ENCODE results near the gene GNPAT.
"Not testable (repeated sequence)": the region's sequence is repeated elsewhere in the genome, so short reads cannot be mapped to it uniquely, and the experiment has no call there.

Gene GNPAT

DNA sequence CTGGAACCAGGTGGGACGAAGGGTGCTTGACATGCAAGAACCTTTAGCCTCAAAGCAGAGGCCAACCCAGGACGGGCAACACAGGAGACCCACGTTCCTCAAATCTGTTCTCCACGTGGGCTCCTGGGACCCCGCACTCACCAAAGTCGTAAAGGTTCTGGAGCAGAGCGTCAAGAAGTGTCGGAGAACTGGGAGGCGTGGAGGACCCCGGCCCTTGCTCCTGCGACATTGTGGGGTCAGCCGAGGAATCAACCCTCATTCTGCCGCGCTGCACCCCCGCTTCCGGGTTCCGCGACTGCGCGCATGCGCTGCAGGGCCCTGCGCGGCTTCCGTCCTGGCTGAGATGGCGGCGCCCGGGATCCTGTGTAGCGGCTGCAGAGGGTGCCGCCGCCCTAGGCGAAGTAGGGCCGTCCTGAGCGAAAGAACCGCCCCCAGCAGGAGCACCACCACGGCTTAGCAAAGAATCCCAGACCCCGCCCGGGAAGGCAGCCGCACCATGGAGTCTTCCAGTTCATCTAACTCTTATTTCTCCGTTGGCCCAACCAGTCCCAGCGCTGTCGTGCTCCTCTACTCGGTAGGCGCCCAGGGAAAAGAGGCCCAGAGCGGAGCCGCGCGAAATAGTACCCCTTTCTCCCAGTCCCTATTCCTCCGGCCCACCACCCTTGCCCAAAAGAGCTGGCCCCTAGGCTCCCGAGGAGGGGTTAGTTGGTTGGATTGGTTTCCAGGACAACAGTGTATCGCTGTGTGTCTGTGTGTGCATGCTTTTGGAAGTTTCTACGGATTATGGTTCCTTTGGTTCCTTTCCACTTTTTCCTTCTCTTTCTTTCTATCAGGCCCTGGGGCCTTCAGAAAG is at the start of gene GNPAT:
Gene GNPAT, plus strand, starts transcription at position 330 of the 853 bp plus-strand sequence. Its CDS starts 167 bp downstream, at position 497.
- peak; percentile 87 for DNase-seq (ENCODE audit: low read depth)

DNA sequence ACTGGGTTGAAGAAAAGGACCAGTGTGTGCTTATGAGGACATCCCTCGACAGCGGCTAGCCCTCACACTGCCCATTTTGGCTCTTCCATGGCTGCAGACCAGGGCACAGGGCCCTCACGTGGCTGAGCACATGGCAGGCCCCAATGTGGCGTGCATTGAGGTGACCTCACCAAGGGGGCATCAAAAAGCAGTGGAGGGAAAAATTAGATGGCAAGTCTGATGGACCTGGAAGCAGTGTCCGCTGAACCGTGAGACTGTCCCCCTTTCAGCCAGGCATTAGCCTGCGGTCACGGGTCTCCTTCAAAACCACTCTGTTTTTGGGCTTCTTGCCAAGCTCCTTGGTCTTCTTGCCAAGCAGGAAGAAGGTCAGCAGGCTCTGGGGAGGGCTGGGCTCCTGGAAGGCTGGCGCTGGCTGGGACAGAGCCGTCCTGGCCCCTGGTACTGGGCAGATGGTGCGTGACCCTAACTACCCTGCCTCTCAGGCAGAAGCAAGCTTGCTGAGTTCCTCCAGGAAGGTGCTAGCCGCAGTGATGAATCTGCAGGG is 48.3 kb upstream of the GNPAT start:
- no peak for DNase-seq (ENCODE audit: low read depth)

DNA sequence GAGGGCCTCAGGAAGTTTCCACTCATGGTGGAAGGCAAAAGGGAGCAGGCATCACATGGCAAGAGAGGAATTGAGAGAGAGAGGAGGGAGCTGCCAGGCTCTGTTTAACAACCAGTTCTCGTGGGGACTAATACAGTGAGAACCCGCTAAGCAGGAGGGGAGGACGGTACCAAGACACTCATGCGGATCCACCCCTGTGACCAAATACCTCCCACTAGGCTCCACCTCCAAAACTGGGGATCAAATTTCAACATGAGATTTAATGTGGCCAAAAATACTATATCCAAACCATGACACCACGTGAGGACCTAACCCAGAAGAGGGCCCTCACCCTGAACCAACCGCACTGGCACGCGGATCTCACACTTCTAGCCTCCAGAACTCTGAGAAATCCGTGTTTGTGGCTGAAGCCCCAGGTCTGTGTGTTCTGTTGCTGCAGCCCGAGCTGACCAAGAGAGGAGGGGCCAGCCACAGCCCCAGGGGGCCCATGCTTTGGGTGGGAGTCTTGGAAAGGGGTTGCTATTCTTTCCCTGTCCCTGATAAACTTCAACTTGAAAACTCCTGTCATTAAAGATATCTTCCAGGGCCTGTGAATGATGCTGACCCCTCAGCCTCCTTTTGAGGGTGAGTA is 47.2 kb upstream of the GNPAT start:
- no peak for DNase-seq (ENCODE audit: low read depth)

DNA sequence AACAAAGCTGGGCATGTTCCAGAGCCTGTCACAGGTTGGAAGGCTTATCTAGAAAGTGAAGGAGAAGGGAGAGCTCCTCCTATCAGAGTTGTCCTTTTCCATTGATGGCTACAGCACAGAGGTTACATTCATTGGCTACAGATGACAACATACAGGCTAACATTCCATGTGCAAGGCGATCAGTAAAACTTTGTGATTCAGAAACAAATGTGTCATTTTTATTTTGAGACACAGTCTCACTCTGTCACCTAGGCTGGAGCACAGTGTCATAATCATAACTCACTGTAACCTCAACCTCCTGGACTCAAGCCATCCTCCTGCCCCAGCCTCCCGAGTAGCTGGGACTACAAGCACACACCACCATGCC is 46.6 kb upstream of the GNPAT start:
- no peak for DNase-seq (ENCODE audit: low read depth)

DNA sequence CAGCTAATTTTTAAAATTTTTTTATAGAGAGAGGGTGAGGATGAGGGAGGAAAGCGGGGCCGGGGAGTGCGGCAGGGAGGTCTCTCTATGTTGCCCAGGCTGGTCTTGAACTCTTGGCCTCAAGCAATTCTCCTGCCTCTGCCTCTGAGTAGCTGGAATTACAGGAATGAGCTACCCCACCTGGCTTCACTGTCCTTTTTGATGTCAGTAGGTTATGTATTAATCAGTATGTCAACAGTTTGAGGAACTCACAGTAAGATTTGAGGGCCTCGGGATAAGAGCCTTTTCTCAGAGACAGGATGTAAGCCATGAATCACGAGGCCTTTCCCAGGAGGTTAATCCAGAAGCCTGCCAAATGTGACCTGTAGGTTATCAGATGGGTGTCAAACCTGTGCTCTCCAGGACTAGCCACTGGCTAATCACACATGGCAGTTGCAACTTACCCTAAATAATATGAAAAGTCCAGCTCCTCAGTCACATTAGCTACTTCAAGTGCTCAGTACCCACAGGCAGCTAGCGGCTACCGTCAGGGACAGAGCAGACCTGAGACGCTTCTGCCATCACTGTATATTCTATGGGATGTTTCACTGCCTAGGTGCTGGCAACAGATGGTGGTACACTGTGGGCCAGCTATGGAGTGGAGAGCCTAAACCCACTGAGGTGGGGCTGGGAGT is 46.0 kb upstream of the GNPAT start:
- DNase-seq (ENCODE audit: low read depth) = no peak

DNA sequence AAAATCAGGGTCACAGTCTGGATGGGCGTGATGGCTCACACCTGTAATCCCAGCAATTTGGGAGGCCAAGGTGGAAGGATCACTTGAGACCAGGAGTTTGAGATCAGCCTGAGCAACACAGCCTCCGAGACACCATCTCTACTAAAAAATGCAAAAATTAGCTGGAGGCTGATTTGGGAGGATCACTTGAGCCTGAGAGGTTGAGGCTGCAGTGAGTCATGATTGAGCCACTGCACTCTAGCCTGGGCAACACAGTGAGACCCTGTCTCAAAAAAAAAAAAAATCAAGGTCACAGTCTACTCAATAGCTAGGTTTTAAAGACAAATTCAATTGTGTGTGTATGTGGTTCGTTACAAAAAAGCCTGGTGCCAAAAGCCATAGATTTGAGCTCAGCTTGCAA is 44.7 kb upstream of the GNPAT start:
- no peak for DNase-seq (ENCODE audit: low read depth)

DNA sequence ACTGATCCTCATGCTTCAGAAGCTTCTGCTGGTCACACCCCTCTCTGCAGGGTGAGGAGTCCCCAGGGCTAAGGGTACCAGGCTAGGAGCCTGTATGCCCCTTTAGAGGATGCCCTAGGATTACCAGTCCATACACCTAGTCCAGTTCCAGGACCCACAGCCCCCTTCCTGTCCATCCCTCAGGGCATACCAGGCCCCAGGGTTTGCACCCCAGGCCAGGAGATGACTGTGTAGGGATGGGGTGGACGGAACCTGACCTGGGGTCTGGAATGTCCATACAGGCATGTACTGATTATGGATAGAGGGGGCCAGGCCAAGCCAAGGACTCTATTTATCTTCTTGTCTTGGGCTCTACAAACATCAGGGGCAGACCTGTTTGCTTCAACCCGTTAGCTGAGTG is 44.3 kb upstream of the GNPAT start:
- DNase-seq (ENCODE audit: low read depth) = no peak

DNA sequence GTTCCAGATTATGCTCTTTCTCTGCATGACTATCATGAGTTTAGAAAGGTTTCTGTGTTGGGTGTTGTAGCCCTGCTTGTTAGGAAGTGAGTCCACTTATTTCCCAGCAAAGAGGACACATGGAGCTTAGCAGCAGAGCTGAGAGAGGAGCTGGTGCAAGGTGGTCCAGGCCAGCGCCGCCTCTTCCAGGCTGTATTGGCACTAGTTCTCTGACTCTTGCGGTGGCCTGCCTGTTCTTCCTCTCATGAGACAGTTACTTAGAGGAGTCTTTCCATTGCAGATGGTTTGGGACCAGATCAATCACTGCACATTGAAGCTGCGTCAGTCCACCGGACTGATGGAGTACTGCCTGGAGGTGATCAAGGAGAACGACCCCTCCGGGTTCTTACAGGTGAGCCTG is 41.1 kb upstream of the GNPAT start:
- no peak for DNase-seq (ENCODE audit: low read depth)

DNA sequence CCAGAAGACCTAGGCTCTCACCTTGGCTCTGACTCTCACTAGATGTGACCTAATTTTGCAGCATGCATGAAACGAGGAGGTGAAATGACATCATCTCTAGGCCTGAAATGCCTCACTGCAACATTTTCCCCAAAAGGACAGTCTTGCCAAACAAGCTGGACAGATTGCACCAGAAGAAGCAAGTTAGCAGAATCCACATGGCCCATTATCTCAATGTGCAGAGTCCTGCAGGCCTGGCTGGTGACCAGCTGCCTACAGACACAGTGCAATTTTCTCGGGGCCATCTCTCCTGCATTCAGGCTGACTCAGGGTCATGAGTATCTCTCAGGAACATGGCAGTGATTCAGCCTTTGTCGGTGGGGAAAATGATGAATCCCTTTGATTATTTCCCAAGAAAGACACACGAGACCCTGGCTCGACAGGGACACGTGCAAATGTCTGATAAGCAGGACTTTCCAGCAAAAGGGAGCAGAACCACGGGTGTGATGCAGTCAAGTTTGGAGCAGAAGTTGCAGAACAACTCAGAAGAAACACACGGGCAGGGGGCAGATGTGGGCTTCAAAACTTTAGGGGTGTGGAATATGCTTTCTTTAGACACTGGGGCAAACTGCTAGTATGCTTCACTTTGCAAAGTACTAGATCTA is 40.5 kb upstream of the GNPAT start:
- DNase-seq (ENCODE audit: low read depth) = no peak

DNA sequence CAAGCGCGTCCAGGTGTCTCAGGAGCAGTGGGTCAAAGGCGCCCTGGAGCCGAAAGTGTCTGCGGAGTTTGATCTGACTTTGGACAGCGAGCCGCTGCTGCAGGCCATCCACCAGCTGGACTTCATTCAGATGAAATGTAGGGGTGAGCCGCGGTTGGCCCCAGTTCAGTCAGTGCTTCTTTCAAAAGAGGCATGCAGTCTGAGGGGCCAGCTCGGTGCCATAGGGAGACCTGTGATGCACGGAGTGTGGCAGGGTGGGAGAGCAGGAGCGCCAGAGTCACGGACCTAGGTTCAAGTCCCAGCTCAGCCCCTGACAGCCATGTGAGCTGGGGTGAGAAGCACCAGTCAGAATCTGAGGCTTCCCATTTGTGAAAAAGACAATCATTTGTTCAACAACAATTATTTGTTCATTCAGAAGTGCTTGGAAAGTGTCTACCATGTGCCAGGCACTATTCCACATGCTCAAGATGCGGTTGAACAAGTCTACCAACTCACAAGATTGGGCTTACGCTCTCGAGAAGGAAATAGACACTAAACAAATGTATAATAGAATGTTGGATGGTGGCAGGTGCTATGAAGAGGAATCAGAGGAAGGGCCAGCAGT is 39.5 kb upstream of the GNPAT start:
- DNase-seq (ENCODE audit: low read depth) = no peak

DNA sequence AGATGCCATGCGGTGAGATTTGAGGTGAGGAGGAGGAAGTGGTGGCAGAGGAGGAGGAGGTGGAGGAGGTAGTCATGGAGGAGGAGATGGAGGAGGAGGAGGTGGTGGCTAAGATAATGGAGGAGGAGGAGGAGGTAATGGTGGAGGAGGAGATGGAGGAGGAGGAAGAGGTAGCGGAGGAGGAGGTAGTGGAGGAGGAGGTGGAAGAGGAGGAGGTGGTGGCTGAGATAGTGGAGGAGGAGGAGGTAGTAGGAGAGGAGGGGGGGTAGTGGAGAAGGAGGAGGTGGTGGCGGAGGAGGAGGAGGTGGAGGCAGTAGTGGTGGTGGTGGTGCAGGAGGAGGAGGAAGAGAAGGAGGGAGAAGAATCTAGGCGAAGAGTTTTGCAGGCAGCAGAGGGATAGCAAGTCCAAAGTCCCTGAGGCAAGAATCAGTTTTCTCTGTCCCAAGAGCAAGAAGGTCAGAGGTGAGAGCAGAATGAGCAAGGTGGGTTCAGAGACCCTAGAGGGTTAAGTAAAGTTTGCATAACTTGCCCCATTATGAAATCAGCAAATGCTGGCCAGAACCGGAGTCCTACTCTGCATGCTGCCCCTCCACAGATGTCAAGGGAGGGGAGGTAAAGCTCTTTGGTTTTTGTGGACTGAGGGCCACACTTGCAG is 38.9 kb upstream of the GNPAT start:
- no peak for DNase-seq (ENCODE audit: low read depth)

DNA sequence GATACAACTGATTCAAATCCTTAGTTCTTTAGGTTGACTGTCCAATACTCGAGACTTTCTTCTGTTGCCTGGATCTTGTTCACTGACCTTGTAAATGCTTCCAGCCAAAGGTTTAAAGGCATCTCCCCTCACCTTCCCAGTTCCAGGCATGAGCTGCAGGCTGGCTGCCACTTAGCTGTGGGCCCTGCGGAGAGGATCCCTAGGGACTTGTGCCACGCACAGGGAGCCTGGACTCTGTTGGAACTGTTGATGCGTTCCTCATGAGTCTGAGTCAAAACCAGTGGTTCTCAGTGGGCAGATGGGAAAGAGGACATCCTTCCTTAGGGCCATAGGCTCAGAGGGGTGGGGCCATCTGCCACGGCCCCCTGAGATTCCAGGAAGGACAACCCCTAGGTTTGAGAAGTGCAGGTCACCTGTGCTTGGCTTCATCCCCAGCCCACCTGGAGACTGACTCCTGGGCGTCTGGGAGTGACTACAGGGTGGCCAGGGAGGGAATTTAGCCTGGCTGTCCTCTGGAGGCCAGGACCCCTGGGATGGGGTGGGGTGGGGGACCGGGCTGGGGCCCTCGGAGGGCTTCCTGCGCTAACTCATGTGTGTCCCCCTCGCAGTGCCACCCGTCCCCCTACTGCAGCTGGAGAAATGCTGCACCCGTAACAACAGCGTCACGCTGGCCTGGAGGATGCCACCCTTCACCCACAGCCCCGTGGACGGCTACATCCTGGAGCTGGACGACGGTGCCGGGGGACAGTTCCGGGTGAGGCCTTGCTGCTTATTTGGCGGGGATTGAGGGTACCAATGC is 37.6 kb upstream of the GNPAT start:
- DNase-seq (ENCODE audit: low read depth) = no peak

DNA sequence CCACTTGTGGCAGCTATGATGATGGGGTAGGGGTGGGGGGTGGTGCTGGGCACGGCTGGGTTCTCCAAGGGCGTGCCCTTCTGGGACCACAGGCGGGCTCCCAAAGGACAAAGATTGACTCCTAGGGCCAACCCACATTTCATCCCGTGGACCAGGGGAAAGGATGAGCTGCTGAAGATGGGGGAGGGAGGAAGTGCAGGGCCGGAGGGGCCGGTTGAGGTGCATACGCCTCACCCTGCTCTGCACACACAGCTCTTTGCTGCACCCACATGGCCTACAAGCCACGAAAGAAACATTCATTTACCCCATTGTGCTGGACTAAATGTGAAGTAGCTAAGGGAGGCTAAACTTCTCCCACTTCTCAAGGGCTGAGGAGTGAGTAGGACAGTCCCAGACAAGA is 34.2 kb upstream of the GNPAT start:
- DNase-seq (ENCODE audit: low read depth) = no peak

DNA sequence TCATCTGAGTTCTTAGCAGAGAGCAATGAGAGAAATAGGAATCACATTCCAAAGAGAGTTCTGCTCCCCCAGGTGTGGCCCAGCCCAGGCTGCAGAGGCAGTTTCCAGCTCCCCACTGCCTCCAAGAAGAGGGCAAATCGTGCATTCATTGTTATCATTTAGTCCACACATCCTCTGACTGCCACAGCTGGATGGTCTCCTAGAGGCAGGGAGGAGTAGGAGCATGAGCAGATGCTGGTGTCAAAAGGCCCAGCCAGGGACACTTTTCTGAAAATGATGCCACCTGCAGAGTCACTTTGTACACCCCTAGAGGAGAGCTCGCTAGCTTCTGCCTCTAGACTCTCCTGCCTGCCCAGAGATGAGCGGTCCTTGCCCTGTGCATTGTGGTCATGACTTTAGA is 33.6 kb upstream of the GNPAT start:
- DNase-seq (ENCODE audit: low read depth) = no peak

DNA sequence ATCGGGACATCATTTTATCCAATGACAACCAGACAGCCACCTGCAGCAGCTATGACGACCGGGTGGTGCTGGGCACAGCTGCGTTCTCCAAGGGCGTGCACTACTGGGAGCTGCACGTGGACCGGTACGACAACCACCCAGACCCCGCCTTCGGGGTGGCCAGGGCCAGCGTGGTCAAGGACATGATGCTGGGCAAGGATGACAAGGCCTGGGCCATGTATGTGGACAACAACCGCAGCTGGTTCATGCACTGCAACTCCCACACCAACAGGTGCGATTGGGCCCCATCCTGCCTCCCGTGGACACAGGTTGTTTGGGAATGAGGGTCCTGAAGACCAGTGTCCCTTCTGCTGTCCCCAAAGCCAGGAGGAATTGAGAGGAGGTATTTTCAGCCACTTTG is 32.0 kb upstream of the GNPAT start:
- DNase-seq (ENCODE audit: low read depth) = no peak

DNA sequence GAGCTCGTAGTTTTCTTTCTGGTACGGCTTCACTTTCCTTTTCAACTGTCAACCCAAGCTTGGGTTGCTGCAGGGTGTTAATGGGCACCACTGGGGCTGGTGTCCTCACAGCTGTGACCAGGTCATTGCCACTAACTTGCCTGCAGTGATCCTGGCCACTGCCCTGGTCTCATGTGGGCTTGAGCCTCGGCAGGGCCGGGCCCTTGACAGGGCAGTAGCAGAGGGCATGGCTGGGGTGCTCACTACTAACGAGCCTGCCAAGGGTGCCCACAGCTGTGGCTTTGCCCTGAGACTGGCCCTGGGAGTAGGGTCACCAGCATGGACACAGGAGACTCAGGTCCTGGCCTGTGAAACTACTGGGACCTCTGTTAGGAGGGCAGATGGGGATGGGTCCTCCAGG is 31.5 kb upstream of the GNPAT start:
- DNase-seq (ENCODE audit: low read depth) = no peak

DNA sequence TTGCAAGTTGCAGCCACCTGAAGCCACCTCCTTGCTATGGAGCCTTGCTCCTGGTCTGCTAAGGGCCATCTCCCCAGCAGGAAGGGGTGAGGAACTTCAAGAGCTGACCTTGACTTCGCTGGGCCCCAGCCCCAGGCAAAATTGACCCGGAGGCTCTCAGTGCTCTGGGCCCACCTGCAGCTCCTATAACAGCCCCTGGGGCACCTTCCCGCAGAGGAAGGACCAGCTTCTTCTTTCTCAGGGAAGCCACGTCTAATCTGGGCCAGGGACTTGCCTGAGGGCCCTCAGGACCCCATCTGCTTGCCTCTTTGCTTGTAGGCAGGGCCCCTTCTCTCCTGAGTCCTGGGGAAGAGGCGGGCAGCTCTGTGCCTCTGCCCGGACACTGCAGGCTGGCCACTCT is 30.9 kb upstream of the GNPAT start:
- no peak for DNase-seq (ENCODE audit: low read depth)

DNA sequence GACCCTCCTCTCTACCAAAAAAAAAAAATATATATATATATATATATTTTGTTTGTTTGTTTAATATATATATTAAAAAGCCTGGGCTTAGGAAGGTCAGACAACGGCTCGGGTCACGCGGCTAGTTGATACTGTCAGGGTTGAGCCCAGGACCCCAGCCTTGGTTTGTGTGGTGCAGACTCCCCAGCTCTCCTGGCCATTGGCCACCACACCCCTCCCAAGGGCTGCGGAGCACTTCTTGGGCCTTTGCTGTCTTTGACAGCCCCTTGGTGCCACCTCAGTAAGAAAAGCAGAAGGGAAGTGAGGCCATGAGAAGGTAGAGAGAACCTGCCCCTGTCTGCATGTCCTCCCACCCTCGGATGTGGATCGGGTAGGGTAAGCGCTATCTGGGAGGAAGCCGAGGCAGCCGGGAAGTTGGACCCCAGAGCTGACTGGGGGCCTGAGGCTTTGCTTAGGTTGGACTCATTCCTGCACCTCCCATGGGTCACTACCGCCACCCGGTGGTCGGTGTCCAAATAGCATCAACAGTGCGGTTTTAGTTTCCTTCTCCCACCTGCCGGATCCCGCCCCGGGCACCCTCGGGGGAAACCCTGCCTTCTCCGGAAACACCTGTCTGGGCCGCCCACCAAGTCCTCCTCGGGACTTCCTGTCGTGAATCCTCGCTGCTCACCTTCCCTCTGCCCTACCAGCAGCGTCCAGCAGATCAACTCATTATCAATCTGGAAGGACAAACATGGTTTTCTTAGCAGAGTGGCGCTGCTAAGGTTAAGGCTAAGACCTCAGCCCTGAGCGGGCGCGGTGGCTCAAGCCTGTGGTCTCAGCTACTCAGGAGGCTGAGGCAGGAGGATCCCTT is 29.8 kb upstream of the GNPAT start:
- peak; percentile 87 for DNase-seq (ENCODE audit: low read depth)

DNA sequence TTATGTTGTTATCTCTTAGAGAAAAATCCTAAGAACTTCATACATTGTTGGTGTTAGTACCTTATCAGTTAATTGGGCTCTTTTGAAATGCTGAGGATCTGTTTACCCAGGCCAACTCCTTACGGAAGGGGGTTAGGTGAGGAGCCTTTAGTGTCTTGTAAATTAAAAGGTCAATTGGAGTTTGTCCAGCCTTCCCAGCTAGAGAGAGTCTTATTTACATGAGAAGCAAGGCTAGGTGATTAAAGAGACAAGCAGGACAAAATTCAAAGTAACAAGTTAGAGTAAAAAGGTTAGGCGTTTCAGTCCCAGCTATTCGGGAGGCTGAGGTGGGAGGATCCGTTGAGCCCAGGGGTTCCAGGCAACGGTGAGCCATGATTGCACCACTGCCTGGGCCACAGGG is 28.7 kb upstream of the GNPAT start:
- not testable (repeated sequence) for DNase-seq (ENCODE audit: low read depth)

Data from activated gamma-delta T cell treated with anti-CD3 and anti-CD28 coated beads, Interleukin-2, amount 50 U/mL, for 16 hours (primary cell).